Breast epithelium (tissue), 3 donors: ENCODE results near the gene ABCC12.

ENCODE experiments used
- CTCF ChIP-seq, 3 donors: fragments of 450-650 bp; IDR thresholded peaks; one replicate each; pipeline ENCODE4 v1.5.1; 2016 to 2017; ENCODE audit warnings: antibody characterized with exemption in 3 of 3, mild to moderate bottlenecking in 3 of 3, moderate library complexity in 3 of 3
- POLR2AphosphoS5 ChIP-seq, 3 donors: sonication (generic); formaldehyde crosslinking; IDR thresholded peaks; one replicate each; pipeline ENCODE4 v1.6.1; 2017; ENCODE audit warnings: antibody characterized with exemption in 3 of 3

GRCh38 chr16:48160575-48160974 is 4.8 kb upstream of the ABCC12 start:
- no peak for TF ChIP-seq CTCF (IDR thresholded peaks at IDR 0.05)
- TF ChIP-seq POLR2AphosphoS5 (IDR thresholded peaks at IDR 0.05), result no peak
